Fibroblast of villous mesenchyme (primary cell): Measurements from ENCODE around the gene LIMS1. TPM values are rescaled to one million over a fixed set of nuclear protein-coding genes. Genes with fewer than 3 reads are reported as not detected.

ENCODE experiments used
- DNase-seq: peaks from one replicate; pipeline ENCODE4 v3.0.0-alpha.2; 2010; ENCODE audit warnings: low read depth
- H3K4me3 ChIP-seq: 2 replicates; pipeline ENCODE4 v1.5.1; 2011; ENCODE audit warnings: low read depth, mild to moderate bottlenecking, low read length
- CTCF ChIP-seq: IDR thresholded peaks from 2 replicates; pipeline ENCODE4 v1.5.1; 2012; ENCODE audit warnings: low read depth, mild to moderate bottlenecking, low read length; ENCODE audit not compliant: insufficient read depth
- total RNA-seq: library from RNA; depleted of rRNA; stranded (reverse); fragments of >200 nt; gene quantifications from 2 replicates; pipeline ENCODE4 v1.2.3, GENCODE V29; 2012

LIMS1 gene
- total RNA-seq, 1 donor = 152 TPM

GRCh38 chr2:108633409-108633808 is 99.1 kb downstream of the LIMS1 start:
- TF ChIP-seq CTCF = no peak
- H3K4me3 ChIP-seq = no peak overlapping the region
- DNase-seq = peak; percentile 68

DNA sequence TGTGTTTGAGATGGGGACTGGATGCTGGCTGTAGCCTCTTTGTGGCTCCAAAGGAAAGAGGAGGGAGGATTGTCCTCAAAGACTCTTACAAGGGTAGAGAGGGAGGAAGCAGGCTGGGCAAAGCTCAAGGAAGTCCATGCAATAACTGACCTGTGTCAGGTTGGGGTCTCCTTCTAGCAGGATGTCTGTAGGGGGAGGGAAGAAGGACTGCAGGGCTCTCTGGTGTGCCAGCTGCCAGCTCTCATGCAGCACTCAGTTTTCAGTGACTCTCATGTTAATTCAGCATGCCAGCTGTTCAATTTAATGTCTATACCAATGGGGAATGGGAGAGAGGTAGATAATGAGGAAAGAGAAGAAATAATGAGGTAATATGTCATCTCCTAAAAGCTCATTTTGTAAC is 99.7 kb downstream of the LIMS1 start:
- no peak overlapping the region for H3K4me3 ChIP-seq
- no peak for TF ChIP-seq CTCF
- no peak for DNase-seq

- H3K4me3 ChIP-seq = no peak overlapping the region
- DNase-seq = no peak
- no peak for TF ChIP-seq CTCF
Observed at GRCh38 chr2:108634576-108635160, 100.4 kb downstream of the LIMS1 start.

DNA sequence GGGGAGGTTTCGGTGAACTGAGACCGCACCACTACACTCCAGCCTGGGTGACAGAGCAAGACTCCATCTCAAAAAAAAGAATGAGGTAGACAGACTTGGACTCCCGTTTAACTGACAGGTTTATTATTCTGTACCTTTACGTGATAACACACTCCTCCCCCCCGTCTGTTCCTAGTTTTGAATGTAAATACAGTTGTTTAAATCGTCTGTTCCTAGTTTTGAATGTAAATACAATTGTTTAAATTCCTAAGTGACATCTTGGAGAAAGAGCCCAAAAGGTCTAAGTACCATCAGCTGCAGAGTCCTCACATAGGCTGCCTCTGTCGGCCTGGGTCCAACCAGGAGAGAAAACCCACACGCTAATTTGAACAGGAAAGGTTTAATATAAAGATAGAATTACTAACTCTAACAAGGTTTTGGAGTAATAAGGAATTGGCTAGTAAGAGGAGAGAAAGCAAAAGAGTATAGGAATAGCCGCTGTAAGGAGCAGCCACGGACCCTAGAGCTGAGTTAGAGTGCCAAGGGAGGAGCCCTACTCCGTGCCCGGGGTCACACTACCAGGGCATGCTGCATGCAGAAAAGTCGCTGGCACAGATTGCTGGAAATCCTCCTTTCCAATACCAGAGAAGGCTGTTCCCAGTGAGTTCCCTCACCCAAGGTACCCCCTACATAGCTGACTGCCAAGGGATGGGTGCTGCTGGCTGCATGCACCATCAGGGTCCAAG is 101.5 kb downstream of the LIMS1 start:
- no peak for TF ChIP-seq CTCF
- H3K4me3 ChIP-seq = no peak overlapping the region
- DNase-seq = no peak

DNA sequence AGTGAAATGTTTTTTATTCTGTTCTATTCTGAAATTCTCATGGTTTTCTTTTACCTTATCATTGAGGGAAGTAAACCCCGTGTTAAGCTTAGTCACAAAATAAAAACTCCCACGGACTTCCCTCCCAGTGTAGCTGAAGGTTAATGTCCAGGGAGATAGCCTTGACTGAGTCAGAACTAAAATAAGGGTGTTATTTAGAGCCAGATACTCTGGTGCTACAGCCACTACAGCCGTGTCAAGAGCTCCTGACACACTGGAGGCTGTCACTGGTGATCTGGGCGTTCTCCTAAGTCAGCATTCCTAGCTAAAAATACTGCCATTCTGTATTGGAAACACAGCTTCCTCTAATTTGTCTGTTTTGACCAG is 103.0 kb downstream of the LIMS1 start:
- peak; percentile 96 for DNase-seq
- H3K4me3 ChIP-seq = no peak overlapping the region
- no peak for TF ChIP-seq CTCF

DNA sequence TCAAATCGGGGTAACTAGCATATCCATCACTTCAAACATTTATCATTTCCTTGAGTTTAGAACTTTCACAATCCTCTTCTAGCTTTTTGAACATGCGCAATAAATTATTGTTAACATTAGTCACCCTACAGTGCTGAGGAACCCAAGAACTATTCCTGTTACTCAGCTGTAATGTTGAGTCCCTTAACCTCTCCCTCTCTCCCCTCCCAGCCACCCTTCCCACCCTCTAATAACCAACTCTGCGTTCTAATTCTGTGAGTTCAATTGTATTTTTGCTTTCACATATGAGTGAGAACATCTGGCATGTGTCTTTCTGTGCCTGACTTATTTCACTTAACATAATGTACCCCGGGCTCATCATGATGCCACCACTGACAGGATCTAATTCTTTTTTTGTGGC is 106.5 kb downstream of the LIMS1 start:
- H3K4me3 ChIP-seq = no peak overlapping the region
- no peak for TF ChIP-seq CTCF
- peak; percentile 89 for DNase-seq
